Smooth muscle cell (in vitro differentiated cells): ENCODE results near the gene TPRG1. TPM values are rescaled to one million over a fixed set of nuclear protein-coding genes. Genes with fewer than 3 reads are reported as not detected.

Source experiments
- DNase-seq: peaks from one replicate; lab custom pipeline; 2025; ENCODE audit not compliant: unreplicated experiment; lab: John Stamatoyannopoulos, UW
- H2AFZ ChIP-seq: fragments of 200-600 bp; sonication (generic); 2 replicates; pipeline ENCODE4 v1.6.0; 2016; ENCODE audit warnings: antibody characterized with exemption, low read depth, mild to moderate bottlenecking
- H3F3A ChIP-seq: fragments of 200-600 bp; sonication (generic); 2 replicates; pipeline ENCODE4 v1.6.0; 2017; ENCODE audit warnings: antibody characterized with exemption, low read depth
- H3K27ac ChIP-seq: fragments of 200-600 bp; sonication (generic); 2 replicates; pipeline ENCODE4 v1.5.1; 2016; ENCODE audit warnings: low read depth, mild to moderate bottlenecking
- H3K27me3 ChIP-seq: fragments of 200-600 bp; sonication (generic); 2 replicates; pipeline ENCODE4 v1.6.1; 2016; ENCODE audit warnings: low read depth, mild to moderate bottlenecking
- H3K36me3 ChIP-seq: fragments of 200-600 bp; sonication (generic); 2 replicates; pipeline ENCODE4 v1.5.1; 2016; ENCODE audit warnings: low read depth
- H3K4me1 ChIP-seq: fragments of 200-600 bp; sonication (generic); 2 replicates; pipeline ENCODE4 v1.5.1; 2016; ENCODE audit warnings: low read depth
- H3K4me2 ChIP-seq: fragments of 200-600 bp; sonication (generic); 2 replicates; pipeline ENCODE4 v1.6.0; 2016; ENCODE audit warnings: mild to moderate bottlenecking
- H3K4me3 ChIP-seq: fragments of 200-600 bp; sonication (generic); 2 replicates; pipeline ENCODE4 v1.5.1; 2016; ENCODE audit warnings: mild to moderate bottlenecking
- H3K79me2 ChIP-seq: fragments of 200-600 bp; sonication (generic); 2 replicates; pipeline ENCODE4 v1.6.0; 2016; ENCODE audit warnings: low read depth, mild to moderate bottlenecking
- H3K9ac ChIP-seq: fragments of 200-600 bp; sonication (generic); 2 replicates; pipeline ENCODE4 v1.6.0; 2016; ENCODE audit warnings: low read depth
- H3K9me3 ChIP-seq: fragments of 200-600 bp; sonication (generic); replicated peaks from 2 replicates; pipeline ENCODE4 v1.5.1; 2016; ENCODE audit warnings: low read depth
- H4K20me1 ChIP-seq: fragments of 200-600 bp; sonication (generic); 2 replicates; pipeline ENCODE4 v1.6.0; 2016; ENCODE audit warnings: low read depth
- CTCF ChIP-seq: fragments of 200-600 bp; sonication (generic); IDR thresholded peaks from 2 replicates; pipeline ENCODE4 v1.5.1; 2017; ENCODE audit warnings: borderline replicate concordance, mild to moderate bottlenecking, antibody characterized with exemption; ENCODE audit not compliant: insufficient read depth, poor library complexity, severe bottlenecking
- WGBS: methylation state at CpG from one replicate; pipeline ENCODE4 v1.1.7; 2016; ENCODE audit warnings: low lambda C conversion rate; 5-methylcytosine and 5-hydroxymethylcytosine counted together
- polyA plus RNA-seq: library from polyadenylated mRNA; unstranded; fragments of >200 nt; fragmentation: Nextera tagmentation; extraction: Ambion mirVana; gene quantifications from 2 replicates; pipeline ENCODE4 v1.2.1, GENCODE V29; 2016
- total RNA-seq: library from RNA; depleted of rRNA; stranded (reverse); fragments of >200 nt; gene quantifications from 2 replicates; pipeline ENCODE4 v1.2.3, GENCODE V29; 2014

Gene TPRG1
- total and polyA plus RNA-seq, 2 experiments from 2014 or later: 0.65 to 3.2 TPM

GRCh38 chr3:189330066-189330465 is 158.3 kb downstream of the TPRG1 start:
- H3K9me3 ChIP-seq: no peaks in the 10 kb centered on the region
- WGBS: 97% methylated on average over 4 of the region's 4 CpGs

GRCh38 chr3:189331002-189331418 is 159.2 kb downstream of the TPRG1 start:
- Histone ChIP-seq H3K36me3 (no peaks in the 10 kb centered on the region), H3K27me3 (no peaks in the 10 kb centered on the region), H3K4me2 (no peak overlapping the region), H4K20me1 (no peaks in the 10 kb centered on the region), H3K4me1 (no peaks in the 10 kb centered on the region), H3F3A (no peaks in the 10 kb centered on the region), H3K4me3 (no peak overlapping the region), H3K9me3 (no peaks in the 10 kb centered on the region), H3K27ac (no peak overlapping the region), H3K9ac (no peak overlapping the region), H2AFZ (no peak overlapping the region), H3K79me2 (no peaks in the 10 kb centered on the region)
- WGBS: 93% methylated on average over 6 of the region's 6 CpGs
- DNase-seq: no peak
- TF ChIP-seq CTCF: no peak

More at GRCh38 chr3:189330066-189330465, 158.3 kb downstream of the TPRG1 start:
- no peaks in the 10 kb centered on the region for H3K79me2 ChIP-seq
- H3K9ac ChIP-seq: no peak overlapping the region
- no peak for TF ChIP-seq CTCF
- no peaks in the 10 kb centered on the region for H3K4me1 ChIP-seq
- peaks cover 2% of the 10 kb centered on the region for H3F3A ChIP-seq
- no peaks in the 10 kb centered on the region for H4K20me1 ChIP-seq
- H3K4me2 ChIP-seq: no peak overlapping the region
- no peak for DNase-seq
- H3K27ac ChIP-seq: no peak overlapping the region
- H3K4me3 ChIP-seq: no peak overlapping the region
- H3K27me3 ChIP-seq: no peaks in the 10 kb centered on the region
- H2AFZ ChIP-seq: no peak overlapping the region
- H3K36me3 ChIP-seq: no peaks in the 10 kb centered on the region

- Histone ChIP-seq H3K36me3 (no peaks in the 10 kb centered on the region), H3K27ac (peak overlapping the region; percentile 91), H3K4me2 (no peak overlapping the region), H4K20me1 (no peaks in the 10 kb centered on the region), H3K79me2 (no peaks in the 10 kb centered on the region), H3K9me3 (no peaks in the 10 kb centered on the region), H3K9ac (peak overlapping the region; percentile 72), H3F3A (no peaks in the 10 kb centered on the region), H3K4me3 (no peak overlapping the region), H3K27me3 (no peaks in the 10 kb centered on the region), H3K4me1 (no peaks in the 10 kb centered on the region), H2AFZ (no peak overlapping the region)
- DNase-seq: no peak
- TF ChIP-seq CTCF: no peak
- 48% methylated on average over 3 of the region's 3 CpGs for WGBS
These were observed 162.5 kb downstream of the TPRG1 start for GRCh38 chr3:189334064-189334920.

GRCh38 chr3:189337673-189338091 is 165.9 kb downstream of the TPRG1 start:
- H3F3A ChIP-seq: peaks cover 6% of the 10 kb centered on the region
- no peak for TF ChIP-seq CTCF
- DNase-seq: no peak

More at GRCh38 chr3:189337673-189338091, 165.9 kb downstream of the TPRG1 start:
- Histone ChIP-seq H3K4me2 (no peak overlapping the region), H3K79me2 (no peaks in the 10 kb centered on the region), H4K20me1 (no peaks in the 10 kb centered on the region), H3K9me3 (no peaks in the 10 kb centered on the region), H2AFZ (no peak overlapping the region), H3K36me3 (no peaks in the 10 kb centered on the region), H3K27ac (peak overlapping the region; percentile 25), H3K4me1 (no peaks in the 10 kb centered on the region), H3K4me3 (no peak overlapping the region), H3K9ac (no peak overlapping the region), H3K27me3 (no peaks in the 10 kb centered on the region)
